Suppressor macrophage (primary cell): Measurements from ENCODE around the gene LIN37.
"Not testable (repeated sequence)": the region's sequence is repeated elsewhere in the genome, so short reads cannot be mapped to it uniquely, and the experiment has no call there.

ENCODE experiments used
- DNase-seq, 4 experiments: peaks; one replicate each; pipeline ENCODE4 v3.0.0-alpha.2; 2020 to 2022

The LIN37 gene

GRCh38 chr19:35790981-35791813, 42.8 kb downstream of the LIN37 start:
- DNase-seq, result no peak

GRCh38 chr19:35791814-35792279, 43.5 kb downstream of the LIN37 start:
- DNase-seq, result no peak

- no peak for DNase-seq
Measured at GRCh38 chr19:35792312-35792711, 43.9 kb downstream of the LIN37 start.

- no peak for DNase-seq
Measured at GRCh38 chr19:35792888-35793287, 44.5 kb downstream of the LIN37 start.

GRCh38 chr19:35793381-35794165, 45.2 kb downstream of the LIN37 start:
- peak in 1 of 4 experiments; percentile 11 for DNase-seq

- DNase-seq, result not testable (repeated sequence)
Measured at GRCh38 chr19:35795564-35795963, 47.2 kb downstream of the LIN37 start.

- DNase-seq, result no peak
Measured at GRCh38 chr19:35796645-35797542, 48.5 kb downstream of the LIN37 start.

- DNase-seq, result peak in 2 of 4 experiments; percentile 21 to 22
Measured at GRCh38 chr19:35797663-35798062, 49.3 kb downstream of the LIN37 start.

- DNase-seq, result no peak
Measured at GRCh38 chr19:35801828-35802227, 53.5 kb downstream of the LIN37 start.
